ENCODE measurements around the gene OIP5. TPM values are rescaled to one million over a fixed set of nuclear protein-coding genes. Genes with fewer than 3 reads are reported as not detected.

OIP5 gene
- total and polyA plus RNA-seq, 2 of the 13 experiments (the other 11 are each of a cell fraction or from before 2014, with no cell fraction given), result 10.7 to 38.0 TPM

GRCh38 chr15:41332194-41333025, at the start of gene OIP5, which contains the start of gene NUSAP1 (continued):
- TF ChIP-seq ZNF143 (CRISPR knock-in tag; IDR thresholded peaks at IDR 0.05) (no peak; the same call in 1 of the 2 replicates), SNAPC4 (CRISPR knock-in tag; IDR thresholded peaks at IDR 0.05) (peak; percentile 65; the same call in 1 of the 2 replicates), ZNF276 (CRISPR knock-in tag; IDR thresholded peaks at IDR 0.05; ENCODE audit: low read depth) (no peak), PAXIP1 (CRISPR knock-in tag; conservative IDR thresholded peaks at IDR 0.05) (peak; percentile 33; the same call in 1 of the 2 replicates), EED (CRISPR knock-in tag; IDR thresholded peaks at IDR 0.05) (no peak), ELF1 (CRISPR knock-in tag; IDR thresholded peaks at IDR 0.05) (peak; percentile 8; the same call in 1 of the 2 replicates), CCAR2 (optimal IDR thresholded peaks at IDR 0.05; ENCODE audit: low read depth, low read length) (no peak), PPARG (CRISPR knock-in tag; conservative IDR thresholded peaks at IDR 0.05) (no peak), JDP2 (CRISPR knock-in tag; IDR thresholded peaks at IDR 0.05; ENCODE audit: borderline replicate concordance) (no peak), NBN (conservative IDR thresholded peaks at IDR 0.05) (no peak), SMAD9 (CRISPR knock-in tag; IDR thresholded peaks at IDR 0.05) (no peak), KLF11 (CRISPR knock-in tag; IDR thresholded peaks at IDR 0.05) (no peak), CENPT (CRISPR knock-in tag; IDR thresholded peaks at IDR 0.05; ENCODE audit: low read depth) (no peak), ZNF574 (CRISPR knock-in tag; IDR thresholded peaks at IDR 0.05) (peak; percentile 63), ZNF256 (CRISPR knock-in tag; conservative IDR thresholded peaks at IDR 0.05) (no peak)
